HCT116 (cell line): ENCODE results near the gene ABCA6.

Experiments used
- CTCF ChIP-seq, 3 experiments: fragments of 200-600 bp in 1 of 3; sonication (generic) in 1 of 3; IDR thresholded peaks in 2 of 3; conservative IDR thresholded peaks in 1 of 3; 2 replicates each; pipeline ENCODE4 v1.5.1; 2012 to 2017; ENCODE audit warnings: low read depth in 2 of 3, low read length in 2 of 3, antibody characterized with exemption in 1 of 3, borderline replicate concordance in 1 of 3, control low read depth in 1 of 3, mild to moderate bottlenecking in 1 of 3, mixed read lengths in 1 of 3, mixed run types in 1 of 3, moderate library complexity in 1 of 3; ENCODE audit not compliant: insufficient read depth in 1 of 3
- ZFX ChIP-seq: fragments of 450-650 bp; IDR thresholded peaks from 2 replicates; pipeline ENCODE4 v1.6.1; 2017

- no peak for TF ChIP-seq CTCF (IDR thresholded peaks at IDR 0.05 in 2 of 3, conservative IDR thresholded peaks at IDR 0.05 in 1 of 3; ENCODE audit: borderline replicate concordance in 1 of 3, insufficient read depth in 1 of 3, low read depth in 2 of 3, low read length in 2 of 3)
- TF ChIP-seq ZFX, result no peak
Observed at GRCh38 chr17:69150333-69150732, 8.6 kb upstream of the ABCA6 start.
